Gastroesophageal sphincter (tissue), 3 donors: ENCODE measurements around the gene HOMEZ.

ENCODE experiments used
- CTCF ChIP-seq, 4 experiments: fragments of 200-600 bp in 2 of 4; fragments of 450-650 bp in 2 of 4; sonication (generic) in 1 of 4; IDR thresholded peaks; one replicate each; pipeline ENCODE4 v1.5.1; 2017 to 2019; ENCODE audit warnings: antibody characterized with exemption in 4 of 4, mild to moderate bottlenecking in 2 of 4, moderate library complexity in 2 of 4
- POLR2AphosphoS5 ChIP-seq: sonication (generic); formaldehyde crosslinking; IDR thresholded peaks from one replicate; pipeline ENCODE4 v1.6.1; 2017; ENCODE audit warnings: antibody characterized with exemption

- TF ChIP-seq POLR2AphosphoS5: no peak
- no peak for TF ChIP-seq CTCF (IDR thresholded peaks at IDR 0.05)
Observed at GRCh38 chr14:23259426-23259825, 26.5 kb downstream of the HOMEZ start.
